HG02642 (cell line): ENCODE measurements around the gene MAN1A2.

Source experiments
- ATAC-seq: cut with Tn5 transposase; IDR thresholded peaks from one replicate; pipeline ENCODE4 v1.9.1; 2021; ENCODE audit warnings: mild to moderate bottlenecking; ENCODE audit not compliant: unreplicated experiment, poor library complexity

MAN1A2 gene

DNA sequence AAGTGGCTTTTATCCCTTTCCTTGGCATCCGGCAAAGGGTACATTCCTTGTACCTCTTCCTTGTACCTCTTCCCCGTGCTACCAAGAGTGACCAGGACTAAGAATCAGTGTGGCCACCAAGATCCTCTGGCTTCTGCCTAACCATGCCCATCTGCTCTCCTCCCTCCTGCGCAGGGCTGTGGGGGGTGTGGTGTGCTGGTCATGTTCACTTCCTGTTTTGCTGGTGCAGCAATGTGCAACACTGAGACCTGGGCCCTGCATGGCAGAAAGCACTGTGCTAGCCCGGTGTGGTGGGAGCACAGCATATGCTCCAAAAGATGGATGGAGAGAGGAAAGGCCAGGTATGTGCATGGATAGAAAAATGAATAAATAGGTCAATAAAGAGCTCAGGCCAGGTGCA is 205.3 kb downstream of the MAN1A2 start:
- no peak for ATAC-seq

DNA sequence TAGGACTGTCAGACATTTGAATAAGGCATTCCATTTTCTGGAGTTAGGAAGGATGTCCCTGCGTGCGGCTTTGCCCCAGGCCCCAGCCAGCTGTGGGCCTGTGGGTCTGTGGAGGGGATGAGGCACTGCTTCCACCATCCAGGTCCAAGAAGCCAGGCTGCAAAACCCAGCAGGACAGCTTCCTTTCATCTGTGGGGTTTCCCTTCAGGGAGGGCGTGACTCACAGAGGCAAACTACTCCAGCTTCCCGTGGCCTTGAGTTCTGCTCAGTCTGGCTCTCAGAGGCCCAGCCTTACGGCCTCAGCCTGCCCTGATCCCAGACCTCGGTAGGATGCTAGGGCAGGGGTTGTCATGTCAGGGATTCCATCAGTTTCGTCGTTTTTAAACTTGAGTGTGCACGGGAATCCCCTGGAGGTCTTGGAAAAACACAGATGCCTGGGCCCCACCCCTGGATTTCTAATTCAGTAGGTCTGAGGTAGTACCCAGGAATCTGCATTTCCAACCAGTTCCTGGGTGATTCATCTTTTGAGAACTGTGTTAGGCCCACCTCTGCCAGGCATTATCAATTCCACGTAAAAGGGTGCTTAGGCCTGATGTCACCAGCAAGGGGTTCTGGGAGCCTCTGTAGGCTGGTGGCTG is 206.3 kb downstream of the MAN1A2 start:
- no peak for ATAC-seq

DNA sequence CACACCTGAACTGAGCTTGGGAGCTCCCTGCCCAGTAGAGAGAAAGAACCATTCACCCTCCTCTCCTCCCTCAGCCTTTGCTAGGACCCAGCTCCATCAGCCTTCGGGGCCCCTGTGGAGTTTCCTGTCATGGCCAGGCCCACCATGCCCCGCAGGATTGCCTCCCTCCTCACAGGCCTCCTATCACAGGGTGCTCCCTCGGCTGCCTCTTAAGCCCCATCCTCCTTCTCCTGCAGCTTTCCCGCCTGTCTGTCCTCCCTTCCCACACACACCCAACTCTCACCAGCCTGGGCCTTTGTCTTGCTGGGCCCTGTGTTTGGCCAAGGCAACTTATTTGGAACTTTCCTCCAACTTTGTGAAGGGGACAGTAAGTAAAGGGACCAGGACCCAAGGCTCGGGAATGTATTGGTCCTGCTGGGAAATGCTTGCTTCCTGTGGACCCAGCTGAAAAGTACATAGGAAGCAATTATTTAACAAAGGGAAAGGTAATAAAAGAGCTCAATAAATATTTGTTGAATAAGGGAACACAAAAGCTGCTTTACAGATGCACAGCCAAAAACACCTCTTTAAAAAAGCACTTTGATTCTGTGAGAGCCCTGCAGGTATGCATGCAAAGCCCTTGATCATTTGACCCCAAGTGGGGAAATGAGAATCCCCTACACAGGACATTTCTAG is 207.0 kb downstream of the MAN1A2 start:
- ATAC-seq = no peak

DNA sequence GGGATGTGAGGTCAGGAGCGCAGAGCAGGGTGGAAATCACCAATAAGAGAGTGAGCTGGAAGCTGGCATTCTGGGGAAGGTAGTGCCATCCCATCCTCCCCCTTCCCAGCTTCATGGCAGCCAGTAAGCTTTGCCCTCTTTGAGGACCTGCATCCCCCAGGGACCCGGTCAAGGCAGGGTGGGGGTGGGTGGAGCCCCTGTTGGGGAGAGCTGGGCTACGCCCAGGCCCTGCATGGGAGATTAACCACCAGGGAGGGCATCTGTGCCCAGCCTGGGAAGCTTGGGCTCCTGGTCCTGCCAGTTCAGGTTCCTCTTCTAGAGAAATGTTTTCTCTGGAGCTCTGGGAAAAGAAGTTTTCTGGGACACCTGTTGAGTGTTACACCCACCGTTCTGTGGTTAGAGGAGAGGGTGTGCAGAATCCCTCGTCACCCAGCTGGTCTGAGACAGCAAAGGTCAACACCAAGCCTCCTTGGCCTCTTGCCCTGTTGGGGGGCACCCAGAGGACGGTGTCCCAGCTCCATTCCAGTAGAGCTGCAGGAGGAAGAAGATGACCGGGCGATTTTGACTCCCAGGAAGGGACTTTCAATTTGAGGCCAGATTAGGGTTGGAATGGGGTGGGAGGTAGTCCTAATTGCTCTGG is 208.5 kb downstream of the MAN1A2 start:
- ATAC-seq = no peak

DNA sequence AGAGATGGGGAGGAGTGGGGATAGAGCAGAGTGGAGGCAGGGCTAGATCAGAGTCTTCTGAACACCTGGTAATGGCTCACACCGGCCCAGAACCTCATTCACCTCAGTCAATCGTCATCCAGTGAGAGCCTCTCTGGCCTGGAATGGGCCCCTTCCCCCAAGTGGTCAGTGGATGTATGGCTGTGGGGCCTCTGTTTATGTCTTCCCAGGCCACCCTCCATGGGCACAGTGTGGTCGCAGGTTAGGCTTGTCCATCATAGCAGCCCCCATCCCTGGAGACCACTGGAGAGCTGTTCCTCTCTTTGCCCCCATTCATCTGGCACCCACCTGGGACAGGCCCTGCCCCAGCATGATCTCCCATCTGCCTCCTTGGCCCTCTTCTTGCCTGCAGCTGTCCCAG is 209.0 kb downstream of the MAN1A2 start:
- no peak for ATAC-seq

DNA sequence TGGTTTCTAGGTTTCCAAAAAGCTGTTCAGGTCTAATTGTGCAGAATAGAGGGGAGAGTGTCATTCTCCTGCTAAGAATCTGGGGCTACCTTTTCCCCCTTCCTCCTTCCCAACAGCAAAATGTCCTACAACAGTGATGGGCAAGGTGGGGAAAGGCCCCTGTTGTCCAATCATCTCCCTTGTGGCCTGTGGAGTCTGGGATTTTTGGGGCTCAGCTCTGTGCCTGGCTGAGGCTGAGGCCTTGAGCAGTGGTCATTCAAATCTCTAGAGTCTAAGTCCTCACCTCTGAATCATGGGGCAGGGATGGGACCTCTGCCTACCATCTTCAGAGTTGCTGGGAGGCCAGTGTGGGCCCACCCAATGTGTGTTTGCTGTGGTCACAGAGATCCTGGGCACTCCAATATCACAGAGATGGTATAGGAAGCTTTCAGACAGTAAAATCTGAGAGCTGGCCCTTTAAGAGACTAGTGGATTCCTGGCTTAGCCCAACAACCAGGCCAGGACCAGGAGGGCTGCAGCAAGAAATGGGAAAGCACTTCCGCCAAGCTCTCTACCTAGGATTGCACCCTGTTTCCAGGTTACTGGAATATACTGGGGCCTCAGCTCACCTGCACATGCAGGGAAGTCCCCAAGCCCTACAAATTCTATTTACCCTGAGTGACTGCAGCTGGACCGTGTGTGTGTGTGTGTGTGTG is 210.1 kb downstream of the MAN1A2 start:
- no peak for ATAC-seq

DNA sequence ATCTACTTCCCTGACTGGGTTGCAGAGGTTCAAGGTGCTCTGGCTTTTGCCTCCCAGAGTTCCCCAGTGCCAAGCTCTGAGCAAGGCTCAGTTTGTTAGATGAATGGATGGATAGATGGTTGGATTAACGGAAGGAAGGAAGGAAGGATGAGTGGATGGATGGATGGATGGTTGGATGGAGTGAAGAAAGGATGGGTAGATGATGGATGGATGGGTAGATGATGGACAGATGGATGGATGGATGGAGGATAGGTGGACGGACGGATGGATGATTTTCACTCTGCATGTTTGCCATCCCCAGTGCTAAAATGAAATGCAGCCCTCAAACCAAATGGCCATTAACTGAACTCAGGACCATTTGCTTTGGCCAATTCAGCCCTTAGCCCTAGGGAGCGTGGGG is 211.2 kb downstream of the MAN1A2 start:
- ATAC-seq = no peak
